Measurements from ENCODE around the gene OSER1. TPM values are rescaled to one million over a fixed set of nuclear protein-coding genes. Genes with fewer than 3 reads are reported as not detected.

Gene OSER1
- polyA plus RNA-seq (43.9 and 51.0 TPM in 2 replicates), polyA minus RNA-seq (52.6 and 63.6 TPM in 2 replicates)

DNA sequence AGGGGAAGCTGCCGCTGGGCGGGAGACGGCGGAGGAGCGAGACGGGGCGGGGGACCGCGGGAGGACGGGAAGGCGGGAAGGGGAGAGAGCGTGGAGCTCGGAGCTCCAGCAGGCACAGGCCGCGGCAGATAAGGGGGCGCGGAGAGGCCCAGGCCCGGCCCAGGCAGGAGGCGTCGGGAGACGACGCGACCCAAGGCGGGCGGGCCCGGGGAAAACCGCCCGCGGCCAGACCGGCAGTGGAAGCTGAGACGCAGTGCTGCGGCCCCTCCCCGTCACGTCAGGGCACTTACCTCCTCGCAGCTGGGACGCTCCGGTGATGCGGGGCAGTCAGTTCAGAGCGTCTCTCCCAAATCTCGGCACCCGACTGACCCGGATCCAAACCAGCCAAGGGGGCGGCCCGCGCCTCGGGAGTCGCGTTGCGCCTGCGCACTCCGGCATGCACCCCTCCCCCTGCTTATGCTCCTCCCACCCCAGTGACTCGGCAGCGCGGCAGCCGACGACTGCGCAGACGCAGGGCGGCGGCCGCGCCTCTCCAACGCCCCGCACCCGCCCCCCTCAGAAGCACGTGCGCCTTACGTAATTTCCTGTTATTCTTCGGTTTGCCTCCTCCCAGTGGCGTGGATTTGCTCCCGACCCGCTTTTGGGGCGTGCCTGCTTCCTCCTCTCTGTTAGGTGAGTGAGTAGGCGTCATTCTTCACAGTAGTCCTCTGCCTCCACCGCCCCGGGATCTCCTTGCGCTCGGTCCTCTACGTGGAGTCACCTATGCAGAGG lies at the start of gene OSER1:
OSER1 (minus strand) TSS at position 366 of the 771 bp plus-strand sequence. CDS start 3,814 bp downstream, outside the sequence.
- peak within 1 kb of the TSS; percentile 94 for H3K27ac ChIP-seq (ENCODE audit: low read length)
- H2AFZ ChIP-seq (ENCODE audit: low read depth, low read length): peak within 1 kb of the TSS; percentile 71
- peak within 1 kb of the TSS; percentile 89 for H3K4me2 ChIP-seq (ENCODE audit: low read length)
- H4K20me1 ChIP-seq (ENCODE audit: insufficient read depth): peaks cover 9% of the 10 kb centered on the region
- no peaks in the 10 kb centered on the region for H3K9me2 ChIP-seq (ENCODE audit: insufficient read depth, low read length)
- H3K36me3 ChIP-seq (ENCODE audit: insufficient read depth, low read length): no peaks in the 10 kb centered on the region
- H3K4me3 ChIP-seq (ENCODE audit: low read length): peak within 1 kb of the TSS; percentile 87
- H3K9me3 ChIP-seq (ENCODE audit: low read length): no peaks in the 10 kb centered on the region
- peaks cover 6% of the 10 kb centered on the region for H3F3A ChIP-seq (ENCODE audit: insufficient read depth, low read length, poor library complexity, severe bottlenecking)
- TF ChIP-seq POLR2AphosphoS5 (IDR thresholded peaks at IDR 0.05): peak; percentile 82
- no peak for TF ChIP-seq TAF1 (IDR thresholded peaks at IDR 0.05; ENCODE audit: low read depth)
- TF ChIP-seq, protein P1, sequence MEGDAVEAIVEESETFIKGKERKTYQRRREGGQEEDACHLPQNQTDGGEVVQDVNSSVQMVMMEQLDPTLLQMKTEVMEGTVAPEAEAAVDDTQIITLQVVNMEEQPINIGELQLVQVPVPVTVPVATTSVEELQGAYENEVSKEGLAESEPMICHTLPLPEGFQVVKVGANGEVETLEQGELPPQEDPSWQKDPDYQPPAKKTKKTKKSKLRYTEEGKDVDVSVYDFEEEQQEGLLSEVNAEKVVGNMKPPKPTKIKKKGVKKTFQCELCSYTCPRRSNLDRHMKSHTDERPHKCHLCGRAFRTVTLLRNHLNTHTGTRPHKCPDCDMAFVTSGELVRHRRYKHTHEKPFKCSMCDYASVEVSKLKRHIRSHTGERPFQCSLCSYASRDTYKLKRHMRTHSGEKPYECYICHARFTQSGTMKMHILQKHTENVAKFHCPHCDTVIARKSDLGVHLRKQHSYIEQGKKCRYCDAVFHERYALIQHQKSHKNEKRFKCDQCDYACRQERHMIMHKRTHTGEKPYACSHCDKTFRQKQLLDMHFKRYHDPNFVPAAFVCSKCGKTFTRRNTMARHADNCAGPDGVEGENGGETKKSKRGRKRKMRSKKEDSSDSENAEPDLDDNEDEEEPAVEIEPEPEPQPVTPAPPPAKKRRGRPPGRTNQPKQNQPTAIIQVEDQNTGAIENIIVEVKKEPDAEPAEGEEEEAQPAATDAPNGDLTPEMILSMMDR (IDR thresholded peaks at IDR 0.05; ENCODE audit: poor library complexity, severe bottlenecking): no peak
- TF ChIP-seq MXI1 (conservative IDR thresholded peaks at IDR 0.05; ENCODE audit: poor library complexity, severe bottlenecking): peak; percentile 72
- TF ChIP-seq, protein P2, sequence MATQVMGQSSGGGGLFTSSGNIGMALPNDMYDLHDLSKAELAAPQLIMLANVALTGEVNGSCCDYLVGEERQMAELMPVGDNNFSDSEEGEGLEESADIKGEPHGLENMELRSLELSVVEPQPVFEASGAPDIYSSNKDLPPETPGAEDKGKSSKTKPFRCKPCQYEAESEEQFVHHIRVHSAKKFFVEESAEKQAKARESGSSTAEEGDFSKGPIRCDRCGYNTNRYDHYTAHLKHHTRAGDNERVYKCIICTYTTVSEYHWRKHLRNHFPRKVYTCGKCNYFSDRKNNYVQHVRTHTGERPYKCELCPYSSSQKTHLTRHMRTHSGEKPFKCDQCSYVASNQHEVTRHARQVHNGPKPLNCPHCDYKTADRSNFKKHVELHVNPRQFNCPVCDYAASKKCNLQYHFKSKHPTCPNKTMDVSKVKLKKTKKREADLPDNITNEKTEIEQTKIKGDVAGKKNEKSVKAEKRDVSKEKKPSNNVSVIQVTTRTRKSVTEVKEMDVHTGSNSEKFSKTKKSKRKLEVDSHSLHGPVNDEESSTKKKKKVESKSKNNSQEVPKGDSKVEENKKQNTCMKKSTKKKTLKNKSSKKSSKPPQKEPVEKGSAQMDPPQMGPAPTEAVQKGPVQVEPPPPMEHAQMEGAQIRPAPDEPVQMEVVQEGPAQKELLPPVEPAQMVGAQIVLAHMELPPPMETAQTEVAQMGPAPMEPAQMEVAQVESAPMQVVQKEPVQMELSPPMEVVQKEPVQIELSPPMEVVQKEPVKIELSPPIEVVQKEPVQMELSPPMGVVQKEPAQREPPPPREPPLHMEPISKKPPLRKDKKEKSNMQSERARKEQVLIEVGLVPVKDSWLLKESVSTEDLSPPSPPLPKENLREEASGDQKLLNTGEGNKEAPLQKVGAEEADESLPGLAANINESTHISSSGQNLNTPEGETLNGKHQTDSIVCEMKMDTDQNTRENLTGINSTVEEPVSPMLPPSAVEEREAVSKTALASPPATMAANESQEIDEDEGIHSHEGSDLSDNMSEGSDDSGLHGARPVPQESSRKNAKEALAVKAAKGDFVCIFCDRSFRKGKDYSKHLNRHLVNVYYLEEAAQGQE (IDR thresholded peaks at IDR 0.05; ENCODE audit: borderline replicate concordance): peak; percentile 76
- TF ChIP-seq EZH2 (IDR thresholded peaks at IDR 0.05; ENCODE audit: borderline replicate concordance, insufficient read depth, low read length, poor library complexity, severe bottlenecking): no peak
- TF ChIP-seq EP300 (conservative IDR thresholded peaks at IDR 0.05; ENCODE audit: poor library complexity, severe bottlenecking): peak; percentile 24
- TF ChIP-seq RAD21 (conservative IDR thresholded peaks at IDR 0.05): no peak
- TF ChIP-seq SMC3 (conservative IDR thresholded peaks at IDR 0.05; ENCODE audit: poor library complexity): no peak
- peak within 1 kb of the TSS; percentile 90 for H3K9ac ChIP-seq (ENCODE audit: low read length)
- peaks cover 60% of the 10 kb centered on the region for H3K79me2 ChIP-seq (replicated peaks; ENCODE audit: insufficient read depth, low read length)
- no peaks in the 10 kb centered on the region for H3K27me3 ChIP-seq (ENCODE audit: insufficient read depth, low read depth, low read length)

DNA sequence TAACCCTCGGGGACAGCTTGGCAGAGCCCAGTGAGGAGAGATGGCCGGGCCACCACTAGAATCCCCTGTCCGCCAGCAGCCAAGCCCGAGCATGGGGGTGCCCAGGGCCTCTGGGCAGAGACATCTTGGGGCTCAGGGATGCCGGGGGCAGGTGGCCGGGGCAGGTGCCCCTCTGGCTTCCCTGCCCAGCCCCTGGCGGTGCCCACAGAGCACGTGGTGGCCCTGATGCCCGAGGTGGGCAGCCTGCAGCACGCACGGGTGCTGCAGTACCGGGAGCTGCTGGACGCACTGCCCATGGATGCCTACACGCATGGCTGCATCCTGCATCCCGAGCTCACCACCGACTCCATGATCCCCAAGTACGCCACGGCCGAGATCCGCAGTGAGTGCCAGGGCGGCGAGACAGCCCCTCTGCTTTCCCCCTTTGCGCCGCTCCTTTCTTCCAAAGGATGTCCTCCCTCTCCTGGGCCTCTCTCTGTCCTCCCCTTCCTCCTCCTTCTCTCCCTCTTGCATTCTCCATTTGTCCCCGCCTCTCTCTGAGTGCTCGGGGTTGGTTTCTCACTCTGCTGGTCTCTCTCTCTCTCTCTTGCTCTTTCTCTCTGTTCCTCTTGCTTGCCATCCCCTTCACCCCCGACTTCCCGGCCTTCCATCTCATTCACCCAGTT lies 47.8 kb upstream of the OSER1 start:
- Histone ChIP-seq H3K9me2 (ENCODE audit: insufficient read depth, low read length) (no peaks in the 10 kb centered on the region), H3K27ac (ENCODE audit: low read length) (no peak overlapping the region), H2AFZ (ENCODE audit: low read depth, low read length) (no peak overlapping the region), H3K27me3 (ENCODE audit: insufficient read depth, low read depth, low read length) (no peaks in the 10 kb centered on the region), H4K20me1 (ENCODE audit: insufficient read depth) (peaks cover 5% of the 10 kb centered on the region), H3K4me3 (ENCODE audit: low read length) (no peak overlapping the region), H3F3A (ENCODE audit: insufficient read depth, low read length, poor library complexity, severe bottlenecking) (no peaks in the 10 kb centered on the region), H3K9ac (ENCODE audit: low read length) (no peak overlapping the region), H3K79me2 (replicated peaks; ENCODE audit: insufficient read depth, low read length) (no peaks in the 10 kb centered on the region), H3K9me3 (ENCODE audit: low read length) (no peaks in the 10 kb centered on the region), H3K4me2 (ENCODE audit: low read length) (no peak overlapping the region), H3K36me3 (ENCODE audit: insufficient read depth, low read length) (no peaks in the 10 kb centered on the region)
- TF ChIP-seq POLR2AphosphoS5 (IDR thresholded peaks at IDR 0.05) (no peak), EZH2 (IDR thresholded peaks at IDR 0.05; ENCODE audit: borderline replicate concordance, insufficient read depth, low read length, poor library complexity, severe bottlenecking) (no peak), TAF1 (IDR thresholded peaks at IDR 0.05; ENCODE audit: low read depth) (no peak), EP300 (conservative IDR thresholded peaks at IDR 0.05; ENCODE audit: poor library complexity, severe bottlenecking) (no peak), SMC3 (conservative IDR thresholded peaks at IDR 0.05; ENCODE audit: poor library complexity) (no peak)

All from neural cell (in vitro differentiated cells).